Left lung (tissue), 10 donors: ENCODE data around the gene KCNIP4. TPM values are rescaled to one million over a fixed set of nuclear protein-coding genes. Genes with fewer than 3 reads are reported as not detected.

Source experiments
- ATAC-seq: fragments of 200-7000 bp; cut with Tn5 transposase; one replicate; pipeline ENCODE4 v1.9.1; 2020; ENCODE audit warnings: moderate library complexity
- DNase-seq, 4 donors: peaks; one replicate each; pipeline ENCODE4 v3.0.0-alpha.2; 2013 to 2020
- H3K27ac ChIP-seq, 2 donors: fragments of 200-600 bp; sonication (generic) in 1 of 2; one replicate each; pipeline versions ENCODE4 v1.5.0 to v1.8.0; 2020 to 2021
- H3K27me3 ChIP-seq, 2 donors: fragments of 200-600 bp; sonication (generic) in 1 of 2; one replicate each; pipeline versions ENCODE4 v1.5.0 to v1.8.0; 2020 to 2021
- H3K36me3 ChIP-seq, 2 donors: fragments of 200-600 bp; sonication (generic) in 1 of 2; one replicate each; pipeline versions ENCODE4 v1.5.0 to v1.8.0; 2020 to 2021
- H3K4me1 ChIP-seq, 2 donors: fragments of 200-600 bp; one replicate each; pipeline ENCODE4 v1.8.0; 2021
- H3K4me3 ChIP-seq, 2 donors: fragments of 200-600 bp; sonication (generic) in 1 of 2; one replicate each; pipeline versions ENCODE4 v1.5.0 to v1.8.0; 2020 to 2021; ENCODE audit warnings: mild to moderate bottlenecking in 1 of 2
- H3K9me3 ChIP-seq, 2 donors: fragments of 200-600 bp; sonication (generic) in 1 of 2; one replicate each; pipeline versions ENCODE4 v1.5.0 to v1.8.0; 2020 to 2021
- CTCF ChIP-seq, 2 donors: fragments of 200-600 bp; sonication (generic) in 1 of 2; IDR thresholded peaks; one replicate each; pipeline versions ENCODE4 v1.5.0 to v1.8.0; 2021; ENCODE audit warnings: antibody characterized with exemption in 2 of 2
- intact Hi-C, 2 donors: fragments of 100-400 bp; cut with DNase I; formaldehyde crosslinking; loops; one replicate each; pipeline versions ENCODE4 v1.11.2 to v1.14.2; 2022
- polyA plus RNA-seq, 6 donors: library from polyadenylated mRNA; unstranded; fragments of 120-200 nt; gene quantifications; one replicate each; pipeline ENCODE4 v1.2.1, GENCODE V29; 2013; ENCODE audit not compliant: insufficient read length in 6 of 6
- total RNA-seq, 2 donors: library from RNA; stranded (reverse); fragmentation: NEBNext Ultra II Directional; extraction: Animal tissue kit (Norgen Biotek cat#: 25700); gene quantifications; one replicate each; pipeline ENCODE4 v1.2.1, GENCODE V29; 2021
- donor health status: DM: no; HTN: yes; CAD: no.
- donor health status: DM: no; HTN: no; CAD: no.

KCNIP4 gene
- total and polyA plus RNA-seq, 8 donors: 2.8 to 5.4 (median 4.9) TPM; not detected in 2

GRCh38 chr4:20954541-20954940 is 994.0 kb downstream of the KCNIP4 start:
- H3K27ac ChIP-seq: no peak overlapping the region
- H3K4me3 ChIP-seq: no peak overlapping the region
- no peaks in the 10 kb centered on the region for H3K9me3 ChIP-seq
- H3K27me3 ChIP-seq: no peaks in the 10 kb centered on the region
- no peaks in the 10 kb centered on the region for H3K4me1 ChIP-seq
- DNase-seq: no peak
- ATAC-seq: no peak
- TF ChIP-seq CTCF (IDR thresholded peaks at IDR 0.05): no peak
- H3K36me3 ChIP-seq: no peaks in the 10 kb centered on the region
- intact Hi-C loops: no loop called here

- no peaks in the 10 kb centered on the region for H3K4me1 ChIP-seq
- H3K27me3 ChIP-seq: no peaks in the 10 kb centered on the region
- no peak overlapping the region for H3K4me3 ChIP-seq
- H3K27ac ChIP-seq: no peak overlapping the region
- H3K9me3 ChIP-seq: peaks cover 0 to 8% of the 10 kb centered on the region in 2 donors
- no peak for TF ChIP-seq CTCF (IDR thresholded peaks at IDR 0.05)
- no peak for DNase-seq
- no peak for ATAC-seq
- no peaks in the 10 kb centered on the region for H3K36me3 ChIP-seq
- intact Hi-C loops: no loop called here
Observed at GRCh38 chr4:20944961-20945360, 1003.6 kb downstream of the KCNIP4 start.

DNA sequence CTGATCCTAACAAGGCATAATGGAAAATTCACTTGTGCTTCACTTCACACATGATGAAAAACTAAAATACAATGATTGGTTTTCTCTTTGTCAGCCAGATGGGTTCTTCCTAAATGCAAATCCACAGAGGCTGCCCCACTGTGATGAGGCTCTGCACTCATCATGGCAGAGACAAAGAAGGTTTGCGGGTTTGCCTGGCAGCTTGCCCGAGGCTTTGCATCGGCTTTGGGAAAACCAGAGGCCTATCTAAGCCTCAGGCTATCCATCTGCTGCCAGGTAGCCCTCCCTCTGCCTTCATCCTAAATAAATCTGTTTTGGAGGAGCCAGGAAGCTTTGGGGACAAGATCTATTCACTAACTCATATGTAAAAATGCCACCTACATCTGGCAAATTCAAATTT is 1004.1 kb downstream of the KCNIP4 start:
- intact Hi-C loops: no loop called here
- Histone ChIP-seq H3K4me1 (no peaks in the 10 kb centered on the region), H3K36me3 (no peaks in the 10 kb centered on the region), H3K4me3 (no peak overlapping the region), H3K27me3 (no peaks in the 10 kb centered on the region), H3K9me3 (peaks cover 0 to 8% of the 10 kb centered on the region in 2 donors), H3K27ac (no peak overlapping the region)
- no peak for TF ChIP-seq CTCF (IDR thresholded peaks at IDR 0.05)
- DNase-seq (no peak), ATAC-seq (no peak)

GRCh38 chr4:20938204-20938603 is 1010.4 kb downstream of the KCNIP4 start:
- no peak overlapping the region for H3K27ac ChIP-seq
- H3K4me1 ChIP-seq: no peaks in the 10 kb centered on the region
- DNase-seq: no peak
- TF ChIP-seq CTCF (IDR thresholded peaks at IDR 0.05): no peak
- intact Hi-C loops: no loop called here
- no peaks in the 10 kb centered on the region for H3K9me3 ChIP-seq
- no peaks in the 10 kb centered on the region for H3K36me3 ChIP-seq
- ATAC-seq: no peak
- H3K4me3 ChIP-seq: no peak overlapping the region
- H3K27me3 ChIP-seq: no peaks in the 10 kb centered on the region

DNA sequence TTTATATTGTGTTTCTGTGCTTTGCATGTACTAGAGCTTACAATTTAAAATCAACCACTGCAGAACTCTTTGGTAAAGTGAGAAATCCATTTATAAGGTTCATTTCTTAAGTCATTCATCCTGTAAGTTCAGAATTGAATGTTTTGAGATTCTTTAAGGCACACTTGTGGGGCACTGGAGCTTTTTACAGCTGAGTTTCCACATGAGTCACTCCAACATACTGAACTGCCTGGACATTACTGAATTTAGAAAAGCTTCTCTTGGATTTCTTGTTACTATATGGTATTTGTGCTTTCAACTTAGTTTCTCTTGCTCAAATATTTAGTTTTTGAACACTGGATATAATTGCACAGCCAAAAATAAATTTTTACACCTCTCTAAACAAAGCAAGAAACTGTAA is 1022.0 kb downstream of the KCNIP4 start:
- H3K4me3 ChIP-seq: no peak overlapping the region
- intact Hi-C loops: no loop called here
- H3K27me3 ChIP-seq: no peaks in the 10 kb centered on the region
- no peak for TF ChIP-seq CTCF (IDR thresholded peaks at IDR 0.05)
- no peak overlapping the region for H3K27ac ChIP-seq
- H3K4me1 ChIP-seq: no peaks in the 10 kb centered on the region
- H3K36me3 ChIP-seq: no peaks in the 10 kb centered on the region
- no peaks in the 10 kb centered on the region for H3K9me3 ChIP-seq
- no peak for ATAC-seq
- DNase-seq: no peak
